HepG2 (cell line): ENCODE measurements around the gene FMNL2. TPM values are rescaled to one million over a fixed set of nuclear protein-coding genes. Genes with fewer than 3 reads are reported as not detected.

Experiments used
- ATAC-seq: fragments of 200-7000 bp; cut with Tn5 transposase; 3 replicates; pipeline ENCODE4 v1.9.1; 2020; ENCODE audit warnings: mild to moderate bottlenecking, moderate library complexity
- BruUV-seq: library from RNA; stranded (reverse); fragments of 400-500 nt; replicated peaks from 2 replicates; lab custom pipeline; 2021; lab: Mats Ljungman, UMichigan
- CTCF ChIA-PET: fragments of 300-600 bp; formaldehyde crosslinking; extraction: SDS; loops from one replicate; lab custom pipeline; 2021; ENCODE audit warnings: low total read pairs, inconsistent platforms, low intra/inter-chr PET ratio; lab: Yijun Ruan, JAX
- POLR2A ChIA-PET: fragments of 350-600 bp; sonication (Branson Sonifier 250); formaldehyde crosslinking; loops from one replicate; lab custom pipeline; 2020; ENCODE audit warnings: antibody characterized with exemption, inconsistent platforms; lab: Yijun Ruan, JAX
- DNase-seq: peaks from one replicate; pipeline ENCODE4 v3.0.0-alpha.2; 2015; ENCODE audit warnings: low spot score
- FAIRE-seq: peaks from 3 replicates; lab custom pipeline; 2011; peaks lifted over from hg19 to GRCh38; lab: Jason Lieb, UNC
- H2AFZ ChIP-seq: one replicate; pipeline ENCODE4 v1.6.1; 2011; ENCODE audit warnings: low read length, inconsistent platforms
- H3K27ac ChIP-seq: fragments of 300-600 bp; 3 replicates; pipeline ENCODE4 v1.8.0; 2011; ENCODE audit warnings: mixed run types, mild to moderate bottlenecking, mixed read lengths, low read length, inconsistent platforms; ENCODE audit not compliant: insufficient read depth; ENCODE audit errors: extremely low read length
- H3K27me3 ChIP-seq, 2 experiments: fragments of 200-600 bp in 1 of 2; 2 replicates in 1 of 2; 3 replicates in 1 of 2; pipeline versions ENCODE4 v1.6.0 to v1.8.0; 2011; ENCODE audit warnings: low read length in 2 of 2, mild to moderate bottlenecking in 2 of 2, moderate library complexity in 2 of 2, inconsistent platforms in 1 of 2; ENCODE audit not compliant: insufficient read depth in 2 of 2, control insufficient read depth in 1 of 2
- H3K36me3 ChIP-seq, 2 experiments: fragments of 200-600 bp in 1 of 2; replicated peaks in 1 of 2; 2 replicates in 1 of 2; 3 replicates in 1 of 2; pipeline versions ENCODE4 v1.5.1 to v1.8.0; 2011; ENCODE audit warnings: low read length in 2 of 2, inconsistent platforms in 1 of 2; ENCODE audit not compliant: insufficient read depth in 2 of 2, control insufficient read depth in 1 of 2
- H3K4me1 ChIP-seq: 2 replicates; pipeline ENCODE4 v1.5.1; 2012; ENCODE audit warnings: low read length, inconsistent platforms; ENCODE audit not compliant: insufficient read depth
- H3K4me2 ChIP-seq: 2 replicates; pipeline ENCODE4 v1.6.0; 2011; ENCODE audit warnings: low read depth, low read length, inconsistent platforms
- H3K4me3 ChIP-seq, 3 experiments: fragments of 200-600 bp in 1 of 3; sonication (generic), shearing (Covaris generic) in 1 of 3; replicated peaks in 1 of 3; 2 replicates each; pipeline ENCODE4 v1.5.1; 2011 to 2016; ENCODE audit warnings: low read length in 3 of 3, inconsistent platforms in 2 of 3, low read depth in 2 of 3, mild to moderate bottlenecking in 2 of 3, control low read depth in 1 of 3, mixed read lengths in 1 of 3; ENCODE audit not compliant: insufficient read depth in 1 of 3
- H3K79me2 ChIP-seq: one replicate; pipeline ENCODE4 v1.6.1; 2011; ENCODE audit warnings: low read length, inconsistent platforms; ENCODE audit not compliant: insufficient read depth
- H3K9ac ChIP-seq: 2 replicates; pipeline ENCODE4 v1.6.0; 2011; ENCODE audit warnings: mild to moderate bottlenecking, low read depth, low read length, inconsistent platforms; ENCODE audit not compliant: insufficient read depth
- H3K9me3 ChIP-seq: 2 replicates; pipeline ENCODE4 v1.5.1; 2012; ENCODE audit warnings: mild to moderate bottlenecking, low read length
- H4K20me1 ChIP-seq: 2 replicates; pipeline ENCODE4 v1.6.0; 2011; ENCODE audit warnings: inconsistent platforms, mild to moderate bottlenecking, low read length, moderate library complexity; ENCODE audit not compliant: insufficient read depth
- BORCS8-MEF2B ChIP-seq: sonication (generic); formaldehyde crosslinking; IDR thresholded peaks from 2 replicates; pipeline ENCODE4 v1.8.0; 2022; ENCODE audit warnings: mild to moderate bottlenecking, missing genetic modification reagents
- EP300 ChIP-seq, 3 experiments: sonication (generic) in 1 of 3; formaldehyde crosslinking in 1 of 3; IDR thresholded peaks; 2 replicates each; pipeline versions ENCODE4 v1.5.1 to v1.6.1; 2011 to 2020; ENCODE audit warnings: low read depth in 2 of 3, low read length in 2 of 3, borderline replicate concordance in 1 of 3, improper control_type of control experiment in 1 of 3, mild to moderate bottlenecking in 1 of 3, missing genetic modification reagents in 1 of 3, moderate library complexity in 1 of 3
- FOXA3 ChIP-seq: IDR thresholded peaks from 2 replicates; pipeline ENCODE4 v1.6.1; 2016; ENCODE audit warnings: missing genetic modification reagents, missing compliant biosample characterization
- FOXP1 ChIP-seq, 2 experiments: fragments of 450-650 bp in 1 of 2; IDR thresholded peaks; 2 replicates each; pipeline ENCODE4 v1.6.1; 2017 to 2018; ENCODE audit warnings: antibody characterized with exemption in 1 of 2
- POLR2AphosphoS5 ChIP-seq: IDR thresholded peaks from 2 replicates; pipeline ENCODE4 v1.6.1; 2012; ENCODE audit warnings: low read depth, low read length
- RAD21 ChIP-seq: fragments of 450-650 bp; formaldehyde crosslinking; IDR thresholded peaks from 2 replicates; pipeline ENCODE4 v1.5.0; 2020; ENCODE audit warnings: mild to moderate bottlenecking
- ZBTB20 ChIP-seq: sonication (generic); formaldehyde crosslinking; IDR thresholded peaks from 2 replicates; pipeline ENCODE4 v1.8.1; 2023; ENCODE audit warnings: missing genetic modification reagents, low read depth, mild to moderate bottlenecking, borderline replicate concordance
- ZNF24 ChIP-seq: fragments of 450-650 bp; IDR thresholded peaks from 2 replicates; pipeline ENCODE4 v1.6.1; 2017; ENCODE audit warnings: antibody characterized with exemption, mild to moderate bottlenecking
- ZNF33B ChIP-seq: sonication (generic); formaldehyde crosslinking; IDR thresholded peaks from 2 replicates; pipeline ENCODE4 v1.5.1; 2020; ENCODE audit warnings: mild to moderate bottlenecking, missing genetic modification reagents
- WGBS: methylation state at CpG from one replicate; pipeline ENCODE4 v1.1.6; 2017; ENCODE audit warnings: low lambda C conversion rate; 5-methylcytosine and 5-hydroxymethylcytosine counted together
- in situ Hi-C: cut with HindIII; loops from 2 replicates; pipeline ENCODE4 v1.10.0; 2017; ENCODE audit warnings: low pct_unique_long_range_greater_than_20kb; ENCODE audit not compliant: extremely low pct_ligation_motif_present
- intact Hi-C: fragments of 100-400 bp; cut with micrococcal nuclease; formaldehyde crosslinking; loops from one replicate; pipeline ENCODE4 v1.10.0; 2022; ENCODE audit not compliant: unreplicated experiment
- polyA plus RNA-seq, 8 experiments: library from polyadenylated mRNA; depleted of rRNA in 3 of 8; stranded (reverse) in 7 of 8; unstranded in 1 of 8; fragments of >200 nt; fragmentation: Illumina TruSeq in 4 of 8; extraction: Trizol in 4 of 8; gene quantifications; 2 replicates each; pipeline versions ENCODE4 v1.2.1 to v1.2.3, GENCODE V29; 2011 to 2016; ENCODE audit warnings: low read depth in 4 of 8, missing spikeins in 1 of 8, mixed read lengths in 1 of 8; ENCODE audit not compliant: insufficient read depth in 1 of 8
- total RNA-seq, 5 experiments: library from RNA; depleted of rRNA; stranded (reverse); fragments of >200 nt; fragmentation: Illumina TruSeq; extraction: Trizol; gene quantifications; 2 replicates each; pipeline ENCODE4 v1.2.3, GENCODE V29; 2016; ENCODE audit warnings: low read depth in 1 of 5
- TF ChIP-seq, protein P1 (sequence below): sonication (generic); formaldehyde crosslinking; IDR thresholded peaks from 2 replicates; pipeline ENCODE4 v1.4.0; 2020; ENCODE audit warnings: missing genetic modification reagents, mild to moderate bottlenecking, borderline replicate concordance
- TF ChIP-seq, protein P2 (sequence below): sonication (generic); formaldehyde crosslinking; IDR thresholded peaks from 2 replicates; pipeline ENCODE4 v1.4.0; 2020; ENCODE audit warnings: missing genetic modification reagents

Gene FMNL2
- total and polyA plus RNA-seq, 2 of the 13 experiments (the other 11 are each of a cell fraction or from before 2014, with no cell fraction given), result 66.5 to 67.7 TPM

DNA sequence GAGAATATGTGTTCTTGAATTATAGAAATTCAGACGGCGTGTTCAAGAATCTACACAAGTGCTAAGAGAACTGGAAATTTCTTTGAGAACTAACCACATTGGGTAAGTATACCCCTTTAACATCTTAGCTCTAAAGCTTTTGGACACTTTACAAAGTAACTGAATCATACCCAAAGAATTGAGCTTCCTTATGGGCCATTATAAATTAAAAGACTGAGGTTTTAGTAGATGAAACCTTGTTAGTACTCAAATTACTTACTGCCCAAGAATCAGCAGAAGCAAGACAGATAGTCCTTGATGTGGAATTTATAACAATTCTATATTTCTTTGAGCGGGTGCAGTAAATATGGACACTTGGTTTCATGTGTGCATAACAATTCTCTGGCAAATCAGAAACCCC, 214.0 kb downstream of the FMNL2 start:
- Histone ChIP-seq H4K20me1 (no peaks in the 10 kb centered on the region), H3K27ac (no peak overlapping the region), H3K36me3 (peaks cover 28 to 69% of the 10 kb centered on the region in 2 experiments), H3K4me3 (no peak overlapping the region), H2AFZ (no peak overlapping the region), H3K9me3 (no peaks in the 10 kb centered on the region), H3K79me2 (no peaks in the 10 kb centered on the region), H3K4me1 (peaks cover 12% of the 10 kb centered on the region; the same call in 1 of the 2 replicates), H3K9ac (no peak overlapping the region), H3K27me3 (no peaks in the 10 kb centered on the region), H3K4me2 (no peak overlapping the region)
- intact Hi-C loops, result no loop called here
- ATAC-seq, result no peak
- POLR2A ChIA-PET, result no interaction called here
- TF ChIP-seq ZNF24 (no peak), ZNF33B (CRISPR knock-in tag) (no peak), POLR2AphosphoS5 (no peak), EP300 (IDR thresholded peaks at IDR 0.05; ENCODE audit: low read depth in 2 of 2, low read length in 2 of 2) (no peak), EP300 (CRISPR knock-in tag; IDR thresholded peaks at IDR 0.05; ENCODE audit: borderline replicate concordance) (no peak), FOXA3 (no peak), BORCS8-MEF2B (CRISPR knock-in tag) (no peak), FOXP1 (IDR thresholded peaks at IDR 0.05) (no peak), FOXP1 (CRISPR knock-in tag; IDR thresholded peaks at IDR 0.05) (no peak), RAD21 (CRISPR knock-in tag) (no peak), ZBTB20 (no peak)
- TF ChIP-seq, protein P1, sequence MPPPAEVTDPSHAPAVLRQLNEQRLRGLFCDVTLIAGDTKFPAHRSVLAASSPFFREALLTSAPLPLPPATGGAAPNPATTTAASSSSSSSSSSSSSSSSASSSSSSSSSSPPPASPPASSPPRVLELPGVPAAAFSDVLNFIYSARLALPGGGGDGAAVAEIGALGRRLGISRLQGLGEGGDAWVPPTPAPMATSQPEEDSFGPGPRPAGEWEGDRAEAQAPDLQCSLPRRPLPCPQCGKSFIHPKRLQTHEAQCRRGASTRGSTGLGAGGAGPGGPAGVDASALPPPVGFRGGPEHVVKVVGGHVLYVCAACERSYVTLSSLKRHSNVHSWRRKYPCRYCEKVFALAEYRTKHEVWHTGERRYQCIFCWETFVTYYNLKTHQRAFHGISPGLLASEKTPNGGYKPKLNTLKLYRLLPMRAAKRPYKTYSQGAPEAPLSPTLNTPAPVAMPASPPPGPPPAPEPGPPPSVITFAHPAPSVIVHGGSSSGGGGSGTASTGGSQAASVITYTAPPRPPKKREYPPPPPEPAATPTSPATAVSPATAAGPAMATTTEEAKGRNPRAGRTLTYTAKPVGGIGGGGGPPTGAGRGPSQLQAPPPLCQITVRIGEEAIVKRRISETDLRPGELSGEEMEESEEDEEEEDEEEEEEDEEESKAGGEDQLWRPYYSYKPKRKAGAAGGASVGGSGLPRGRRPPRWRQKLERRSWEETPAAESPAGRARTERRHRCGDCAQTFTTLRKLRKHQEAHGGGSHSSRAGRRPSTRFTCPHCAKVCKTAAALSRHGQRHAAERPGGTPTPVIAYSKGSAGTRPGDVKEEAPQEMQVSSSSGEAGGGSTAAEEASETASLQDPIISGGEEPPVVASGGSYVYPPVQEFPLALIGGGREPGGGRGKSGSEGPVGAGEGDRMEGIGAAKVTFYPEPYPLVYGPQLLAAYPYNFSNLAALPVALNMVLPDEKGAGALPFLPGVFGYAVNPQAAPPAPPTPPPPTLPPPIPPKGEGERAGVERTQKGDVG (CRISPR knock-in tag), result no peak
- TF ChIP-seq, protein P2, sequence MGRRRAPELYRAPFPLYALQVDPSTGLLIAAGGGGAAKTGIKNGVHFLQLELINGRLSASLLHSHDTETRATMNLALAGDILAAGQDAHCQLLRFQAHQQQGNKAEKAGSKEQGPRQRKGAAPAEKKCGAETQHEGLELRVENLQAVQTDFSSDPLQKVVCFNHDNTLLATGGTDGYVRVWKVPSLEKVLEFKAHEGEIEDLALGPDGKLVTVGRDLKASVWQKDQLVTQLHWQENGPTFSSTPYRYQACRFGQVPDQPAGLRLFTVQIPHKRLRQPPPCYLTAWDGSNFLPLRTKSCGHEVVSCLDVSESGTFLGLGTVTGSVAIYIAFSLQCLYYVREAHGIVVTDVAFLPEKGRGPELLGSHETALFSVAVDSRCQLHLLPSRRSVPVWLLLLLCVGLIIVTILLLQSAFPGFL (CRISPR knock-in tag), result no peak
- no TSS peak for BruUV-seq
- CTCF ChIA-PET, result no interaction called here
- DNase-seq, result no peak
- FAIRE-seq, result no peak
- 98% methylated on average over 3 of the region's 3 CpGs for WGBS
- in situ Hi-C loops, result no loop called here
